ENCODE results near the gene ST7.

The ST7 gene

DNA sequence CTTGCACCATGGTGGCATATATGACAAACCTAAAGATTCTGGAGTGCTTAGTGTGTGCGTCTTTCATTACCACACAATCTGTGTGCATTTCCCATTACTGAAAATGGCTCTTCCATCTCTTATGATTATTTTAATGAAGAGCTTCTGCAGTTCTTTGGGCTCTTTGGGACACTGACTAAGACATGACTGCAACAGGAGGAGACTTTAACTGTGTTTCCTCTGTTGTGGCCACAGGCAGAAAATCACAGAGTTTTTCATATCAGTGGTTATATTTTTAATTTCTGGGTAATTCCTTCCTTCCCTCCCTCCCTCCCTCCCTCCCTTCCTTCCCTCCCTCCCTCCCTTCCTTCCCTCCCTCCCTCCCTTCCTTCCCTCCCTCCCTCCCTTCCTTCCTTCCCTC lies 311.4 kb downstream of the ST7 start:
- no peaks in the 10 kb centered on the region for H3F3A ChIP-seq (ENCODE audit: low read depth)
- no peaks in the 10 kb centered on the region for H3K9me2 ChIP-seq (replicated peaks; ENCODE audit: low read depth, low read length)
- no peak overlapping the region for H2AFZ ChIP-seq (ENCODE audit: low read length)

DNA sequence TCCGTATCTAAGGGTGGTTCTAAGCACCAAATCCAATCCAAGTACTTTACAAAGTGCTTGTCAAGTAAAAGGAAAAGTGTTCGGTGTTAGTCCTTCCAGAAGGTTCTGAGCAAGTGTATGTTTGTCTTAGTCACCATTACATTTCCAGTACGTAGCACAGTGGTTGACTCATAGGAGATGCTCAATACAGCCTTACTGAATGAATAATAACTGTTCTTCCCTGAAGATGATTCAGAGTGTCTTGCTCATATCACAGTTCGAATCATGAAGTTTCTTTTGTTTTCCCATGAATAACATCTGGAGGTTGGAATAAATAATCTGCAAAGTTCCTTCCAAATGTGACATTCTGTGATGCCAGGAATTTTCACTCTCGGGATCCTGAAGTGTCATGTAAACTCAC lies 316.1 kb downstream of the ST7 start:
- no peaks in the 10 kb centered on the region for H3K4me1 ChIP-seq (ENCODE audit: insufficient read depth, low read length, poor library complexity, severe bottlenecking)
- H4K20me1 ChIP-seq (ENCODE audit: insufficient read depth, low read length, poor library complexity, severe bottlenecking) = no peaks in the 10 kb centered on the region
- no peaks in the 10 kb centered on the region for H3F3A ChIP-seq (ENCODE audit: low read depth)
- H3K4me3 ChIP-seq (ENCODE audit: low read length, poor library complexity, severe bottlenecking) = no peak overlapping the region
- TF ChIP-seq, protein P1, sequence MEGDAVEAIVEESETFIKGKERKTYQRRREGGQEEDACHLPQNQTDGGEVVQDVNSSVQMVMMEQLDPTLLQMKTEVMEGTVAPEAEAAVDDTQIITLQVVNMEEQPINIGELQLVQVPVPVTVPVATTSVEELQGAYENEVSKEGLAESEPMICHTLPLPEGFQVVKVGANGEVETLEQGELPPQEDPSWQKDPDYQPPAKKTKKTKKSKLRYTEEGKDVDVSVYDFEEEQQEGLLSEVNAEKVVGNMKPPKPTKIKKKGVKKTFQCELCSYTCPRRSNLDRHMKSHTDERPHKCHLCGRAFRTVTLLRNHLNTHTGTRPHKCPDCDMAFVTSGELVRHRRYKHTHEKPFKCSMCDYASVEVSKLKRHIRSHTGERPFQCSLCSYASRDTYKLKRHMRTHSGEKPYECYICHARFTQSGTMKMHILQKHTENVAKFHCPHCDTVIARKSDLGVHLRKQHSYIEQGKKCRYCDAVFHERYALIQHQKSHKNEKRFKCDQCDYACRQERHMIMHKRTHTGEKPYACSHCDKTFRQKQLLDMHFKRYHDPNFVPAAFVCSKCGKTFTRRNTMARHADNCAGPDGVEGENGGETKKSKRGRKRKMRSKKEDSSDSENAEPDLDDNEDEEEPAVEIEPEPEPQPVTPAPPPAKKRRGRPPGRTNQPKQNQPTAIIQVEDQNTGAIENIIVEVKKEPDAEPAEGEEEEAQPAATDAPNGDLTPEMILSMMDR (conservative IDR thresholded peaks at IDR 0.05; ENCODE audit: low read length) = no peak
- no peak for TF ChIP-seq EZH2phosphoT487 (IDR thresholded peaks at IDR 0.05; ENCODE audit: borderline replicate concordance)
- H3K9ac ChIP-seq (ENCODE audit: low read depth, low read length, poor library complexity, severe bottlenecking) = no peak overlapping the region
- H2AFZ ChIP-seq (ENCODE audit: low read length) = no peak overlapping the region
- H3K79me2 ChIP-seq (ENCODE audit: insufficient read depth, low read length) = no peaks in the 10 kb centered on the region
- H3K9me2 ChIP-seq (replicated peaks; ENCODE audit: low read depth, low read length) = no peaks in the 10 kb centered on the region
- no peak overlapping the region for H3K4me2 ChIP-seq (ENCODE audit: low read depth, low read length, poor library complexity, severe bottlenecking)
- no peaks in the 10 kb centered on the region for H3K9me3 ChIP-seq (ENCODE audit: insufficient read depth, low read depth, low read length)
- H3K27me3 ChIP-seq (ENCODE audit: insufficient read depth, low read length, poor library complexity, severe bottlenecking) = peaks cover 5% of the 10 kb centered on the region
- no peaks in the 10 kb centered on the region for H3K36me3 ChIP-seq (ENCODE audit: insufficient read depth, low read length)

More for the DNA sequence above, 311.4 kb downstream of the ST7 start:
- Histone ChIP-seq H4K20me1 (ENCODE audit: insufficient read depth, low read length, poor library complexity, severe bottlenecking) (no peaks in the 10 kb centered on the region), H3K9me3 (ENCODE audit: insufficient read depth, low read depth, low read length) (no peaks in the 10 kb centered on the region), H3K36me3 (ENCODE audit: insufficient read depth, low read length) (no peaks in the 10 kb centered on the region), H3K4me2 (ENCODE audit: low read depth, low read length, poor library complexity, severe bottlenecking) (no peak overlapping the region), H3K4me1 (ENCODE audit: insufficient read depth, low read length, poor library complexity, severe bottlenecking) (no peaks in the 10 kb centered on the region), H3K4me3 (ENCODE audit: low read length, poor library complexity, severe bottlenecking) (no peak overlapping the region), H3K27me3 (ENCODE audit: insufficient read depth, low read length, poor library complexity, severe bottlenecking) (no peaks in the 10 kb centered on the region), H3K9ac (ENCODE audit: low read depth, low read length, poor library complexity, severe bottlenecking) (no peak overlapping the region), H3K79me2 (ENCODE audit: insufficient read depth, low read length) (no peaks in the 10 kb centered on the region)
- no peak for TF ChIP-seq EZH2phosphoT487 (IDR thresholded peaks at IDR 0.05; ENCODE audit: borderline replicate concordance)
- TF ChIP-seq, protein P1 (conservative IDR thresholded peaks at IDR 0.05; ENCODE audit: low read length) = no peak

DNA sequence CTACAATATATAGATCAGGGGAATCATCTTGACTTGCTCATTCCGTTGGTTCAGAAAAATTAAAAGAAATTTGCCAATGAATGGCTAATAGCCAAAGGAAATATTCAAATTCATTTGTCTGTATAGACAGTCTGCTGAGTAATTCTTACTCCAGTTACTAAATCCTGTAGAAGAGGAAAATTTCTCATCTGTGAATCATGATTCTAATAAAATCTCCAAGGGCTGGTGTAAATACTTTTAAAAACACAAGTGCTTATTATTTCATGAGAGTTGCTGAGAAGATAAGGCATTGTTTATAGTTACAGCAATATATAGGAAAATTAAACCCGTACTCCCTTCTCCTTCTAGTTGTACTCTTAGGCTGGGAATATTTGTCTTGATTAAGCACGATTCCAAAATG lies 316.6 kb downstream of the ST7 start:
- TF ChIP-seq EZH2phosphoT487 (IDR thresholded peaks at IDR 0.05; ENCODE audit: borderline replicate concordance) = no peak
- TF ChIP-seq, protein P1 (conservative IDR thresholded peaks at IDR 0.05; ENCODE audit: low read length) = no peak
- H3K36me3 ChIP-seq (ENCODE audit: insufficient read depth, low read length) = no peaks in the 10 kb centered on the region
- no peaks in the 10 kb centered on the region for H3K9me2 ChIP-seq (replicated peaks; ENCODE audit: low read depth, low read length)
- H4K20me1 ChIP-seq (ENCODE audit: insufficient read depth, low read length, poor library complexity, severe bottlenecking) = no peaks in the 10 kb centered on the region
- H3K9me3 ChIP-seq (ENCODE audit: insufficient read depth, low read depth, low read length) = no peaks in the 10 kb centered on the region
- no peak overlapping the region for H3K4me3 ChIP-seq (ENCODE audit: low read length, poor library complexity, severe bottlenecking)
- H3K9ac ChIP-seq (ENCODE audit: low read depth, low read length, poor library complexity, severe bottlenecking) = no peak overlapping the region
- H3F3A ChIP-seq (ENCODE audit: low read depth) = no peaks in the 10 kb centered on the region
- no peak overlapping the region for H2AFZ ChIP-seq (ENCODE audit: low read length)
- peaks cover 5% of the 10 kb centered on the region for H3K27me3 ChIP-seq (ENCODE audit: insufficient read depth, low read length, poor library complexity, severe bottlenecking)
- no peaks in the 10 kb centered on the region for H3K79me2 ChIP-seq (ENCODE audit: insufficient read depth, low read length)
- H3K4me2 ChIP-seq (ENCODE audit: low read depth, low read length, poor library complexity, severe bottlenecking) = no peak overlapping the region
- H3K4me1 ChIP-seq (ENCODE audit: insufficient read depth, low read length, poor library complexity, severe bottlenecking) = no peaks in the 10 kb centered on the region
